HEK293T (cell line): ENCODE results near the gene TJP3.

Experiments used
- CTCF ChIA-PET: fragments of 350-600 bp; formaldehyde crosslinking; extraction: SDS; loops from one replicate; lab custom pipeline; 2021; ENCODE audit warnings: antibody characterized with exemption, inconsistent platforms; lab: Yijun Ruan, JAX
- POLR2A ChIA-PET: fragments of 350-600 bp; formaldehyde crosslinking; extraction: SDS; loops from one replicate; lab custom pipeline; 2020; ENCODE audit warnings: antibody characterized with exemption, inconsistent platforms; lab: Yijun Ruan, JAX
- DNase-seq: peaks from one replicate; pipeline ENCODE4 v3.0.0; 2012; ENCODE audit warnings: mixed read lengths; ENCODE audit errors: extremely low spot score
- ARNT ChIP-seq: fragments of 450-650 bp; IDR thresholded peaks from 2 replicates; pipeline ENCODE4 v1.6.1; 2017; ENCODE audit warnings: mild to moderate bottlenecking
- BHLHE40 ChIP-seq: fragments of 450-650 bp; IDR thresholded peaks from 2 replicates; pipeline ENCODE4 v1.6.1; 2016; ENCODE audit warnings: mild to moderate bottlenecking, moderate library complexity, borderline replicate concordance
- CTBP1 ChIP-seq: fragments of 450-650 bp; IDR thresholded peaks from 2 replicates; pipeline ENCODE4 v1.6.1; 2016; ENCODE audit warnings: borderline replicate concordance
- ELF4 ChIP-seq: fragments of 450-650 bp; IDR thresholded peaks from 2 replicates; pipeline ENCODE4 v1.6.1; 2017; ENCODE audit warnings: antibody characterized with exemption
- FOXA1 ChIP-seq: fragments of 450-650 bp; IDR thresholded peaks from 2 replicates; pipeline ENCODE4 v1.6.1; 2016; ENCODE audit warnings: mild to moderate bottlenecking
- FOXK2 ChIP-seq: fragments of 450-650 bp; IDR thresholded peaks from 2 replicates; pipeline ENCODE4 v1.6.1; 2016; ENCODE audit warnings: mild to moderate bottlenecking
- FOXM1 ChIP-seq: fragments of 450-650 bp; IDR thresholded peaks from 2 replicates; pipeline ENCODE4 v1.6.1; 2017; ENCODE audit warnings: mild to moderate bottlenecking, borderline replicate concordance
- HDGF ChIP-seq: fragments of 450-650 bp; IDR thresholded peaks from 2 replicates; pipeline ENCODE4 v1.6.1; 2017; ENCODE audit warnings: antibody characterized with exemption, borderline replicate concordance
- L3MBTL2 ChIP-seq: fragments of 450-650 bp; conservative IDR thresholded peaks from 2 replicates; pipeline ENCODE4 v1.6.1; 2016; ENCODE audit warnings: mild to moderate bottlenecking
- LEF1 ChIP-seq: fragments of 450-650 bp; IDR thresholded peaks from 2 replicates; pipeline ENCODE4 v1.6.1; 2017; ENCODE audit warnings: mild to moderate bottlenecking, borderline replicate concordance
- NFRKB ChIP-seq: fragments of 450-650 bp; IDR thresholded peaks from 2 replicates; pipeline ENCODE4 v1.6.1; 2016; ENCODE audit warnings: mild to moderate bottlenecking, moderate library complexity
- PKNOX1 ChIP-seq: fragments of 450-650 bp; IDR thresholded peaks from 2 replicates; pipeline ENCODE4 v1.6.1; 2016
- SP1 ChIP-seq: fragments of 450-650 bp; IDR thresholded peaks from 2 replicates; pipeline ENCODE4 v1.6.1; 2017
- SUZ12 ChIP-seq: fragments of 450-650 bp; IDR thresholded peaks from 2 replicates; pipeline ENCODE4 v1.6.1; 2016; ENCODE audit warnings: mild to moderate bottlenecking
- TARDBP ChIP-seq: fragments of 450-650 bp; IDR thresholded peaks from 2 replicates; pipeline ENCODE4 v1.6.1; 2016
- ZNF384 ChIP-seq: fragments of 450-650 bp; IDR thresholded peaks from 2 replicates; pipeline ENCODE4 v1.6.1; 2016

TJP3 gene

GRCh38 chr19:3669947-3670795 lies 38.0 kb upstream of the TJP3 start:
- DNase-seq, result no peak
- ChIA-PET CTCF (no interaction called here), POLR2A (no interaction called here)
- TF ChIP-seq SP1 (no peak), PKNOX1 (no peak), TARDBP (no peak), SUZ12 (no peak), L3MBTL2 (no peak), CTBP1 (no peak), ARNT (no peak), FOXK2 (no peak), NFRKB (no peak), ZNF384 (no peak), FOXM1 (no peak), ELF4 (no peak)

- CTCF ChIA-PET, result no interaction called here
- POLR2A ChIA-PET, result no interaction called here
- TF ChIP-seq PKNOX1 (no peak), TARDBP (no peak), ARNT (no peak), SUZ12 (no peak), NFRKB (no peak), HDGF (no peak), LEF1 (no peak)
- DNase-seq, result no peak
Observed at GRCh38 chr19:3670796-3671679, 37.1 kb upstream of the TJP3 start.

GRCh38 chr19:3671680-3672574 lies 36.3 kb upstream of the TJP3 start:
- no peak for DNase-seq
- no peak for TF ChIP-seq SP1
- no peak for TF ChIP-seq CTBP1
- no peak for TF ChIP-seq PKNOX1
- no peak for TF ChIP-seq ELF4
- no peak for TF ChIP-seq ARNT
- no peak for TF ChIP-seq HDGF
- no peak for TF ChIP-seq FOXA1
- CTCF ChIA-PET, result no interaction called here
- POLR2A ChIA-PET, result no interaction called here

- TF ChIP-seq PKNOX1 (no peak), FOXK2 (no peak), SP1 (no peak)
- DNase-seq, result no peak
- POLR2A ChIA-PET, result no interaction called here
- CTCF ChIA-PET, result no interaction called here
Observed at GRCh38 chr19:3672575-3672948, 35.6 kb upstream of the TJP3 start.

GRCh38 chr19:3672993-3673392 lies 35.2 kb upstream of the TJP3 start:
- DNase-seq, result no peak
- TF ChIP-seq ARNT, result no peak
- no peak for TF ChIP-seq PKNOX1
- TF ChIP-seq L3MBTL2, result no peak
- no peak for TF ChIP-seq NFRKB
- TF ChIP-seq SUZ12, result no peak
- no peak for TF ChIP-seq LEF1
- no peak for TF ChIP-seq ZNF384
- TF ChIP-seq ELF4, result no peak
- TF ChIP-seq FOXK2, result no peak
- no peak for TF ChIP-seq HDGF
- TF ChIP-seq TARDBP, result no peak
- TF ChIP-seq BHLHE40, result no peak
- no peak for TF ChIP-seq FOXM1
- no peak for TF ChIP-seq CTBP1
- TF ChIP-seq FOXA1, result no peak
- CTCF ChIA-PET, result no interaction called here
- POLR2A ChIA-PET, result no interaction called here
